NB4 (cell line): ENCODE measurements around the gene DGKB.

Source experiments
- CTCF ChIP-seq: IDR thresholded peaks from one replicate; pipeline ENCODE4 v1.5.1; 2012; ENCODE audit warnings: low read depth, low read length
- MAX ChIP-seq: IDR thresholded peaks from 2 replicates; pipeline ENCODE4 v1.6.1; 2011; ENCODE audit warnings: low read depth, low read length

GRCh38 chr7:14196555-14196954 is 706.0 kb downstream of the DGKB start:
- TF ChIP-seq CTCF (no peak), MAX (no peak)
